Activated CD4-positive, alpha-beta T cell treated with anti-CD3 and anti-CD28 coated beads, Interleukin-2, amount 10 ng/mL, durations not matched to agents 7 days and 5 days (primary cell): ENCODE data around the gene LMBR1. TPM values are rescaled to one million over a fixed set of nuclear protein-coding genes. Genes with fewer than 3 reads are reported as not detected.
"Not testable (repeated sequence)": the region's sequence is repeated elsewhere in the genome, so short reads cannot be mapped to it uniquely, and the experiment has no call there.

Experiments
- CTCF ChIA-PET: fragments of 350-600 bp; sonication (Branson Sonifier 250); formaldehyde crosslinking; loops from one replicate; lab custom pipeline; 2021; ENCODE audit warnings: antibody characterized with exemption; lab: Charles Lee
- POLR2A ChIA-PET: fragments of 350-600 bp; sonication (Branson Sonifier 250); formaldehyde crosslinking; loops from one replicate; lab custom pipeline; 2021; ENCODE audit warnings: antibody characterized with exemption; lab: Charles Lee
- DNase-seq: peaks from one replicate; pipeline ENCODE4 v3.0.0-alpha.2; 2020
- H3K27ac Mint-ChIP-seq: one replicate; pipeline ENCODE4 v1.8.0; 2021; ENCODE audit warnings: mild to moderate bottlenecking, moderate library complexity, mixed read lengths
- H3K27me3 Mint-ChIP-seq: one replicate; pipeline ENCODE4 v1.8.0; 2021; ENCODE audit warnings: mixed read lengths
- H3K36me3 Mint-ChIP-seq: one replicate; pipeline ENCODE4 v1.8.0; 2021; ENCODE audit warnings: low read depth, mixed read lengths
- H3K4me1 Mint-ChIP-seq: one replicate; pipeline ENCODE4 v1.8.0; 2021; ENCODE audit warnings: mixed read lengths
- H3K4me3 Mint-ChIP-seq: one replicate; pipeline ENCODE4 v1.8.0; 2021; ENCODE audit warnings: mild to moderate bottlenecking, moderate library complexity, mixed read lengths
- H3K9me3 Mint-ChIP-seq: one replicate; pipeline ENCODE4 v1.8.0; 2021; ENCODE audit warnings: mixed read lengths
- total RNA-seq, 2 experiments: library from RNA; stranded (reverse); gene quantifications; one replicate each; pipeline ENCODE4 v1.2.3, GENCODE V29; 2021

Gene LMBR1
- total RNA-seq, 2 experiments from 2014 or later, result 38.8 to 43.5 TPM

DNA sequence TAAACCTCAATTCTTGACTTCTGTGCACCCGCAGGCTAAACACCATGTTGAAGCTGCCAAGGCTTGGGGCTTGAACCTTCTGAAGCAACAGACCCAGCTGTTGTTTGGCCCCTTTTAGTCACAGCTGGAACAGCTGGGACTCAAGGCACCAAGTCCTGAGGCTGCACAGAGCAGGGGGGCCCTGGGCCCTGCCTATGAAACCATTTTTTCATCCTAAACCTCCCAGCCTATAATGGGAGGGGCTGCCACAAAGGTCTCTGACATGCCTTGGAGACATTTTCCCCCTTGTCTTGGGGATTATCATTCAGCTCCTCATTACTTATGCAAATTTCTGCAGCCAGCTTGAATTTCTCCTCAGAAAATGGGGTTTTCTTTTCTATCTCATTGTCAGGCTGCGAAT, 31.8 kb downstream of the LMBR1 start:
- H3K4me3 Mint-ChIP-seq, result no peak overlapping the region
- POLR2A ChIA-PET, result no interaction called here
- no peaks in the 10 kb centered on the region for H3K27me3 Mint-ChIP-seq
- H3K4me1 Mint-ChIP-seq, result peaks cover 4% of the 10 kb centered on the region
- peaks cover 54% of the 10 kb centered on the region for H3K36me3 Mint-ChIP-seq
- DNase-seq, result no peak
- H3K27ac Mint-ChIP-seq, result no peak overlapping the region
- H3K9me3 Mint-ChIP-seq, result peaks cover 40% of the 10 kb centered on the region
- CTCF ChIA-PET, result interaction anchor here (0.6 kb wide), 1 partner anchor 566 kb away, joined by 3 read pairs; no protein-coding TSS in a partner anchor

DNA sequence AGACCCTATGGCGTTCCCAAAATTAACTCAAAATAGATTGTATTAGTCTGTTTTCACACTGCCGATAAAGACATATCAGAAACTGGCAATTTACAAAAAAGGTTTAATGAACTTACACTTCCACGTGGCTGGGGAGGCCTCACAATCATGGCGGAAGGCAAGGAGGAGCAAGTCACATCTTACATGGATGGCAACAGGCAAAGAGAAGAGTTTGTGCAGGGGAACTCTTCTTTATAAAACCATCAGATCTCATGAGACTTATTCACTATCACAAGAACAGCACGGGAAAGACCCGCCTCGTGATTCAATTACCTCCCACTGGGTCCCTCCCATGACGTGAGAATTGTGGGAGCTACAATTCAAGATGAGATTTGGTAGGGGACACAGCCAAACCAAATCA, 32.9 kb downstream of the LMBR1 start:
- DNase-seq, H3K27me3 Mint-ChIP-seq, POLR2A ChIA-PET, H3K4me1 Mint-ChIP-seq, CTCF ChIA-PET, H3K4me3 Mint-ChIP-seq, H3K27ac Mint-ChIP-seq: not testable (repeated sequence)
- H3K9me3 Mint-ChIP-seq, result peaks cover 43% of the 10 kb centered on the region
- H3K36me3 Mint-ChIP-seq, result peaks cover 60% of the 10 kb centered on the region

DNA sequence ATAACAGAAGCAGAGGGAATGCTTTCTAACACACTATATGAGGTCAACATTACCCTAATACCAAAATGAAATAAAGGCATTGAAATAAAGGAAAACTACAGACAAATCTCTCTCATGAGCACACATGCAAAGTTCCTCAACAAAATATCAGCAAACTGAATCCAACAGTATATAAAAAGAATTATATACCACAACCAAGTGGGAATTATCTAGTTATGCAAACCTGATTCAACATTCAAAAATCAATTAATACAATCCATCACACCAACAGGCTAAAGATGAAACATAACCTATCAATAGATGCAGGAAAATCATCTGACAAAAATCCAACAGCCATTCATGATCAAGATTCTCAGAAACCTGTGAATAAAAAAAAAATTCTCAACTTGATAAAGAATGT, 34.5 kb downstream of the LMBR1 start:
- peaks cover 70% of the 10 kb centered on the region for H3K36me3 Mint-ChIP-seq
- no peaks in the 10 kb centered on the region for H3K27me3 Mint-ChIP-seq
- DNase-seq, result no peak
- no peak overlapping the region for H3K4me3 Mint-ChIP-seq
- POLR2A ChIA-PET, result no interaction called here
- peaks cover 52% of the 10 kb centered on the region for H3K9me3 Mint-ChIP-seq
- H3K4me1 Mint-ChIP-seq, result peaks cover 6% of the 10 kb centered on the region
- CTCF ChIA-PET, result no interaction called here
- H3K27ac Mint-ChIP-seq, result no peak overlapping the region

DNA sequence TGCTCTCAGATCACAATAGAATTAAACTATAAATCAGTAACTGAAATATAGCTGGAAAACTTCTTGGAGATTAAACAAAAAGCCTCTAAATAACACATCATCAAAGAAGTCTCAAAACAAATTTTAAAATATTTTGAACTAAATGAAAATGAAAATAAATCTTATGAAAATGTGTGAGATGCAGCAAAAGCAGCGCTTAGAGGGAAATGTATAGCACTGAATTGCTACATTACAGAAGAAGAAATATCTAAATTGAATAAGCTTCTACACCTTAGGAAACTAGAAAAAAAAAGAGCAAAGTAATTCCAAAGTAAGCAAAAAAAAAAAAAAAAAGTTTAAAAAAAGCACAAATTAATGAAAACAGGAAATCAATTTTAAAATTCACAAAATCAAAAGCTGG, 35.2 kb downstream of the LMBR1 start:
- Mint-ChIP-seq H3K36me3 (peaks cover 65% of the 10 kb centered on the region), H3K4me3 (no peak overlapping the region), H3K9me3 (peaks cover 47% of the 10 kb centered on the region), H3K27ac (no peak overlapping the region), H3K4me1 (peaks cover 6% of the 10 kb centered on the region), H3K27me3 (no peaks in the 10 kb centered on the region)
- ChIA-PET POLR2A (no interaction called here), CTCF (no interaction called here)
- no peak for DNase-seq

DNA sequence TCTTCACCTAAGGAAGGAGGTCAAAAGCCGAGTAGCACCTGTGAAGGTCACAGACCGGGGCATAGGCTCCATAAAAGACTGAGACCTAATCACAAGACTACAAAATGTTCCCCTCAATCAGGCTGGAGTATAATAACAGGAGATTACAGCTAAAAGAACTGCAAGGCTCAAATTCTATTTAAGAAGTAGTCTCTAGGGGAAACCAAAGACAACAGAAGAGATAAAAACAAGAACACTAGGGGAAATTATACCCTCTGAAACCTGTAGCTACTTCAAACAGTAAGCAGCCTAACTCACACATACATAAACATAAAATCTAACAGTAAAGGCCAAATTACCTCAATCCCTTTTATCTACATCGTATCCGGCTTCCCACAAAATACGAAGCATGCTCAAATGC, 38.3 kb downstream of the LMBR1 start:
- ChIA-PET POLR2A (no interaction called here), CTCF (interaction anchor here (0.5 to 1.0 kb wide), 3 partner anchors 9 to 95 kb away, joined by 3 to 5 read pairs (median 3); partner anchors contain the start of gene NOM1)
- Mint-ChIP-seq H3K9me3 (peaks cover 32% of the 10 kb centered on the region), H3K27ac (no peak overlapping the region), H3K4me3 (no peak overlapping the region), H3K36me3 (peaks cover 47% of the 10 kb centered on the region), H3K27me3 (no peaks in the 10 kb centered on the region), H3K4me1 (peaks cover 6% of the 10 kb centered on the region)
- no peak for DNase-seq

DNA sequence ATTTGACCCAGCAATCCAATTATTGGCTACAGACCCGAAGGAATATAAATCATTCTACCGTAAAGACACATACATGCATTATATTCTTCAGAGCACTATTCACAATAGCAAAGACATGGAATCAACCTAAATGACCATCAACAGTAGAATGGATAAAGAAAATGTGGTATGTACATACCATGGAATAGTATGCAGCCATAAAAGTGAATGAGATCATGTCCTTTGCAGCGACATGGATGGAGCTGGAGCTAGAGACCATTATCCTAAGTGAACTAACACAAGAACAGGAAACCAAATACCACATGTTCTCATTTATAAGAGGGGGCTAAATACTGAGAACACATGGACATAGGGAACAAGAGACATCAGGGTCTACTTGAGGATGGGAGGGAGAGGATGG, 44.0 kb downstream of the LMBR1 start:
- Mint-ChIP-seq H3K4me3 (no peak overlapping the region), H3K4me1 (peaks cover 3% of the 10 kb centered on the region), H3K27me3 (no peaks in the 10 kb centered on the region), H3K9me3 (peaks cover 2% of the 10 kb centered on the region), H3K27ac (no peak overlapping the region), H3K36me3 (peaks cover 11% of the 10 kb centered on the region)
- CTCF ChIA-PET, result no interaction called here
- POLR2A ChIA-PET, result no interaction called here
- no peak for DNase-seq

DNA sequence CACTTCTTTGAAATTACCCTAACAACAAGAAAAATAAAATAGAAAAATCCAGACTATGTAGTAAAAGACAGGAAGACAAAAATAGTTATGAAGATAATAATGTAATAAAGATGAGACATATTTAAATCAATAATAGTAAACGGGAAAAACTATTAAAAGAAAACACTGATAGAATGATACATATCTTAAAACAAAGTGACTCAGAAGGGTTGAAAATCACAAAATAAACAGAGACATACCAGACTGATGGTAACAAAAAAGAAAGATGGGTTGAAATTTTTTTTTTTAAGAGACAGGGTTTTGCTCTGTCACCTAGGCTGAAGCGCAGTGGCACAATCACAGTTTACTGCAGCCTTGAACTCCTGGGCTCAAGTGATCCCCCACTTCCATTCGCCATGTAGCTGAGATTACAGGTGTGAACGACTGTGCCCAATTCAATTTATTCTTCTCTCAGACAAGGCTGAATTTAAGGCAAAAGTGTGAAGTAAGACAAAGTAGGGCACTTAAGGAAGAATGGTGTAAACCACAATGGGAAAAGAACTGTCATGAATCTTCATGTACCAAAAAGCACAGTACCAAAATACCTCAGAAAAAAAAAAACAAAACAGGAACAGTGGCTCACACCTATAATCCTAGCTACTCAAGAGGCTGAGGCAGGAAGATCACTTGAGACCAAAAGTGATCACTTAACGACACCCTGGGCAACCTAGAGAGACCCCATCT, 47.4 kb downstream of the LMBR1 start:
- Mint-ChIP-seq H3K27ac (no peak overlapping the region), H3K9me3 (no peaks in the 10 kb centered on the region), H3K36me3 (peaks cover 4% of the 10 kb centered on the region), H3K4me3 (no peak overlapping the region), H3K27me3 (no peaks in the 10 kb centered on the region), H3K4me1 (peaks cover 2% of the 10 kb centered on the region)
- no peak for DNase-seq
- ChIA-PET POLR2A (no interaction called here), CTCF (interaction anchor here (0.6 kb wide), 2 partner anchors 9 to 36 kb away, joined by 3 read pairs; no protein-coding TSS in a partner anchor)

DNA sequence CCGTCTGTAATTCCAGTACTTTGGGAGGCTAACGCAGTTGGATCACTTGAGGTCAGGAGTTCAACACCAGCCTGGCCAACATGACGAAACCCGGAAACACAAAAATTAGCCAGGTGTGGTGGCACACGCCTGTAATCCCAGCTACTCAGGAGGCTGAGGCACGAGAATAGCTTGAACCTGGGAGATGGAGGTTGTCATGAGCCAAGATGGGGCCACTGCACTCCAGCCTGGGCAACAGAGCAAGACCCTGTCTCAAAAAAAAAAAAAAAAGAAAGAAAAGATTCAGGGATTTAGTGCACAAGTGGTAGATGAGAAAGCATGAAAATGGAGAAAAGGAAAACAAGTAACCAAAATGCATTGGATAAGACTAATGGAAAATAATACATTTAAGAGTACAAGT, 49.4 kb downstream of the LMBR1 start:
- H3K9me3 Mint-ChIP-seq, H3K4me3 Mint-ChIP-seq, H3K4me1 Mint-ChIP-seq, H3K27ac Mint-ChIP-seq, DNase-seq, POLR2A ChIA-PET, H3K36me3 Mint-ChIP-seq, H3K27me3 Mint-ChIP-seq: not testable (repeated sequence)
- CTCF ChIA-PET, result interaction anchor here (1.5 kb wide), 1 partner anchor 43 kb away, joined by 3 read pairs; no protein-coding TSS in a partner anchor

DNA sequence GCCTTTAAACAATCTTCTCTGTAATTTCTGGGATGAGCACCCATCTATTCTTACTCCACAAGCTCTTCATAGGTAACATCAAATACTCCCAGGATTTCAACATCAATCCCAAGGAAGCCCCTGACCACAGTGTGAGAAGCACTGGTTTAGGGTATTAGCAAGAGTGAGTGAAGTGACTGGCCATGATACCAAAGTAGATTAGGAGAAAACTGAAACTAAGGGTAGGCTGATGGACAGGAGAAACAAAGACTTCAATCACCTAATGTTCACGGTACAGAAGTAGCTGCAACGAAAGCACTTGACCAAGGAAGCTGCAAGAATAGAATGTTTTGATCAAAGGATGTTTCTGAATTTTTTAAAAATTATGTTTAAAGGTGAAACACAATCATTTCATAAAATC, 49.8 kb downstream of the LMBR1 start:
- H3K27me3 Mint-ChIP-seq, result no peaks in the 10 kb centered on the region
- no peak overlapping the region for H3K4me3 Mint-ChIP-seq
- no peak for DNase-seq
- H3K36me3 Mint-ChIP-seq, result peaks cover 4% of the 10 kb centered on the region
- no peaks in the 10 kb centered on the region for H3K9me3 Mint-ChIP-seq
- ChIA-PET POLR2A (no interaction called here), CTCF (interaction anchor here (0.5 to 1.5 kb wide), 2 partner anchors 43 to 1834 kb away, joined by 3 read pairs; no protein-coding TSS in a partner anchor)
- H3K27ac Mint-ChIP-seq, result no peak overlapping the region
- H3K4me1 Mint-ChIP-seq, result peaks cover 2% of the 10 kb centered on the region

DNA sequence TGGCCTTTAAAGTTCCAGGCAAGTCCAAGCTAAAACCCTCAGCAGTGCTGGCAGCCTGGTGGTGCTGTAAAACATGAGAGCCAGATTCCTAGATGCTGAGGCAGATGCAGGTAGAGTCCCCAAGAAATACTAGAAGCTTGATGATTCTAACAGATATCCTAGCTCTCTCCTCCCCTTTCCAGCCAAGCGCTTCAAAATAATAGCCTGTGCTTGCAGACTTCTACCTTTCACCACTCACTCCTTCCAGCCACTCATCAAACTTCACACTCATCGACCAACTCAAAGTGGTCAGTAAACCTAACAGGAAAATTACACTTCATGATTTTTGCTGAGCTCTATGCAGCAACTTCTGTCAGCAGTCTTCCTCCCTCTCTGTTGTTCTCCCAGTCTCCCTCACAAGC, 50.2 kb downstream of the LMBR1 start:
- ChIA-PET CTCF (interaction anchor here (0.5 to 1.5 kb wide), 2 partner anchors 44 to 1833 kb away, joined by 3 read pairs; no protein-coding TSS in a partner anchor), POLR2A (no interaction called here)
- no peak overlapping the region for H3K4me3 Mint-ChIP-seq
- no peak for DNase-seq
- peaks cover 2% of the 10 kb centered on the region for H3K4me1 Mint-ChIP-seq
- H3K27ac Mint-ChIP-seq, result no peak overlapping the region
- H3K9me3 Mint-ChIP-seq, result no peaks in the 10 kb centered on the region
- no peaks in the 10 kb centered on the region for H3K36me3 Mint-ChIP-seq
- H3K27me3 Mint-ChIP-seq, result no peaks in the 10 kb centered on the region

DNA sequence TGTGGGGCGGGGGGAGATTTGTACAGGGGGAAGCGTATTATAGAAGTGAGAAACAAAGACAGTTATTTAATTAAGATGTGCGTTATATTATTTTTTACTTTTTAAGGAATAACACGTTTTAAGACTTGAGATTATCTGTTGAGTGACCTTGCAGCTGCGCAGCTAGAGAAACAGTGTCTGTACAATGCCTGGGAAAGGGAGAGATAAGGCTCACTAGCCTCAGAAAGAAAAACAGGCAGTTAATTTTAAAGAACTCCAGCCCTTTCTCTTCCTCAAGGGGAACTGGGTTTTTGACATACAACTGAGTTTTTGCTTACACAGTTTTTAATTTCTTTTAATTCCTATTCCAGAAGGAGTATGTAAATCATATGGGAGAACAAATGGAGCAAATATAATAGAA, 50.7 kb downstream of the LMBR1 start:
- Mint-ChIP-seq H3K27me3 (no peaks in the 10 kb centered on the region), H3K9me3 (no peaks in the 10 kb centered on the region), H3K27ac (no peak overlapping the region), H3K4me3 (no peak overlapping the region), H3K4me1 (peaks cover 2% of the 10 kb centered on the region), H3K36me3 (no peaks in the 10 kb centered on the region)
- DNase-seq, result no peak
- POLR2A ChIA-PET, result no interaction called here
- CTCF ChIA-PET, result no interaction called here

DNA sequence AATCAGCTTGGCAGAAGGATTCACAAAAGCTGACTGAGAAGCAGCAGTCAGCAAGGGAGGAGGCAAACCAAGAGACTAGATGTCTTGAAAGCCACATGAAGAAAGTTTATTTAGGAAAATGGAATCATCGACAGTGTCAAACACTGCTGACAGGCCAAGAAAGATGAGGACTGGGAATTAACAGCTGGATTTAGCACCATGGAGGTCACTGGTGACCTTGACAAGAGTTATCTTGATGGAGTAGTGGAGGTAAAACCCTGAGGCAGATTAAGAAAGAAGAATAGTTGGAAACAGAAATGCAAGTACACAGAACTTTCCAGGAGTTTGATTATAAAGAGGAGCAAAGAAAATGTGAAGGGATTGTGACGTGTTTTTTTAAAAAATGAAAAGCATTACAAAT, 51.5 kb downstream of the LMBR1 start:
- POLR2A ChIA-PET, result no interaction called here
- Mint-ChIP-seq H3K4me3 (no peak overlapping the region), H3K27me3 (no peaks in the 10 kb centered on the region), H3K27ac (no peak overlapping the region), H3K36me3 (peaks cover under 1% of the 10 kb centered on the region), H3K4me1 (peaks cover 2% of the 10 kb centered on the region), H3K9me3 (no peaks in the 10 kb centered on the region)
- CTCF ChIA-PET, result no interaction called here
- DNase-seq, result no peak

DNA sequence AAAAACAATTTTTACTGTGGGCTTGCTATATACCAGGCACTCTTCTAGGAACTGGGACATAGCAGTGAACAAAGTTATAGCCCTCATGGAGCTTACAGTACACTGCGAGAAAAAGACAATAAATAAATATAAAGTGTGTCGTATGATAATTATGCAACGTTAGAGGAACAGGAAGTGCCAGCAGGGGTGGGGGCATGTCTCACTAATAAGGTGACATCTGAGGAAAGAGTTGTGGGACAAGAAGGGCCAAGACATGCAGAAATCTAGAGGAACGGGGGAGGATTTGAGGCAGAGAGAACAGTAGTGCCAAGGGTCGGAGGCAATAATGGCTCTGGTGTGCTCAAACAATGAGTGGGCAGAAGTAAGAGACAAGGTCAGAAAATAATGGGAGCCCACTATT, 52.8 kb downstream of the LMBR1 start:
- Mint-ChIP-seq H3K4me3 (no peak overlapping the region), H3K9me3 (no peaks in the 10 kb centered on the region), H3K36me3 (peaks cover 3% of the 10 kb centered on the region), H3K27me3 (no peaks in the 10 kb centered on the region), H3K4me1 (no peaks in the 10 kb centered on the region), H3K27ac (no peak overlapping the region)
- ChIA-PET CTCF (no interaction called here), POLR2A (no interaction called here)
- DNase-seq, result no peak

DNA sequence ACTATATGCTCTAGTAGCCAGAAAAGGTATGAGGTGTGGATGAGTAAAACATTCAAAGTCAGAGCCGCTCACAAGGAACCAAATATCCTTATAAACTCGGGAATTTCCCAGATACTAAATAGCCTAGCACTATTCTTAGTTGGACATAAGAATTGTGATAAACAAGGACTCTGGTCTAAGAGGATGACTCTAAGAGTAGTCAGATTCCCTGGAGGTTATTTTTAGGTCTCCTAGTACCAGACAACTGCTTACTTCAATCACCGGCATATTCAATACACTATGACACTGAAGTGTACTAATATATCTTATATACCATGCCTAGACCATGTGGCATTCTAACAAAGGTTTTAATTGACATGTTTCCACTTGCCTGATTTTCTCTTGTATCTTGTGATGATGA, 56.5 kb downstream of the LMBR1 start:
- no peaks in the 10 kb centered on the region for H3K27me3 Mint-ChIP-seq
- no peak overlapping the region for H3K27ac Mint-ChIP-seq
- no peaks in the 10 kb centered on the region for H3K4me1 Mint-ChIP-seq
- CTCF ChIA-PET, result no interaction called here
- POLR2A ChIA-PET, result no interaction called here
- no peaks in the 10 kb centered on the region for H3K9me3 Mint-ChIP-seq
- no peak overlapping the region for H3K4me3 Mint-ChIP-seq
- peaks cover 10% of the 10 kb centered on the region for H3K36me3 Mint-ChIP-seq
- DNase-seq, result no peak
